NOMO-1 treated with DMSO at 0.1 percent for 48 hours (cell line): Measurements from ENCODE around the gene ACAA1.

Experiments used
- DNase-seq: peaks from one replicate; lab custom pipeline; 2025; ENCODE audit not compliant: unreplicated experiment; lab: John Stamatoyannopoulos, UW

The ACAA1 gene

GRCh38 chr3:38119821-38120692 lies 16.9 kb downstream of the ACAA1 start:
- DNase-seq: no peak

GRCh38 chr3:38119248-38119544 lies 17.7 kb downstream of the ACAA1 start:
- DNase-seq: no peak

GRCh38 chr3:38118421-38119247 lies 18.3 kb downstream of the ACAA1 start:
- no peak for DNase-seq

DNA sequence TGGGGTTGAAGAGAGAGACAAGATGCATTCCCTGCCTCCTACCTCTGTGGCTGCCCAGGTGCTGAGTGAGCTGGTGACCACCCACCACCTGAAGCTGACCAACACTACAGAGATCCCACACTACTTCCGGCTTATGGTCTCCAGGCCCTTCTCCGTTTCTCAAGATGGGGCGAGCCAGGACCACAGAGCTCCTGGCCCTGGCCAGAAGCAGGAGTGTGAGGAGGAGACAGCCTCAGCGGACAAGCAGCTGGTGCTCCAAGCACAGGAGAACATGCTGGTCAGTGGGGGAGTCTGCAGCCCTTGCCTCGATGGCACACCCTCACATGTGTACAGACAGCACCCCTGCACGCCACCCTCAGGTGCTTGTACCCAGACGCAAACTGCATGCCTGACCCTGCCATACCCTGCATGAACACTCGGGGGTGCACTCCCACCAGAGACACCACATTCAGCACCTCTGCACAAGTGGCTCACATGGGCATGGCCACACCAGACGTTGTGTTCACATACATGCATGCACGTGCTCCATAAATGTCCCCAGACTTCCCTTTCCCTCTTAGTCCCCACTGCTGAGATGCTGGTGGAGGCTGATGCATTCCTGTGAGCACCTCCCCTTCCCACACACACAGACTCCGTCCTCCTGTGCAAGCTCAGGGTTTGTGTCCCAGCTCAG lies 19.0 kb downstream of the ACAA1 start:
- DNase-seq: peak; percentile 54

DNA sequence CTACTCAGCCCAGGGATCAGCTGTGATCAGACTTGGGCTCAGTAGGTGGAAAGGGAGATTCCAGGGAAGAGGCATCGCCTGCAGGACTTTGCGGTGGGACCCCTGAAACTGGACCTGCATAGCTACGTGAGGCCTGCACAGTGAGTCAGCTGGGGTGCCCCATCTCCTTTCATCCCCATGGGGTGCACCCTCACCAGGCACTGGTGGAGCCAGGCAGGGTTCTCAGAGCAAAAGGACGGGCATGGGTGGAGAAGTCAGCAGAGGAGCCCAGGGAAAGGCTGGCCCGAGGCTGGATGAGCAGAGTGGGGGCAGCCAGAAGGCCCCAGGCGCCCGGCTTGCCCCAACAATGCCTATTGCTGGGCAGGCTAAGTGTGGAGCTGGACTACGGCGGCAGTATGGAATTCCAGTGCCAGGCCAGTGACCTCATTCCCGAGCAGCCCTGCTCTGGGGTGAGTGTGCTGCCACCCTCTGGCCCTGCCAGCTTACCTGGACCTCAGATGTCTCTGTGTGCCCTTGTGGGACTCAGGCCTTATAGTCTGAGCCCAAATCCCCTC lies 19.7 kb downstream of the ACAA1 start:
- no peak for DNase-seq

DNA sequence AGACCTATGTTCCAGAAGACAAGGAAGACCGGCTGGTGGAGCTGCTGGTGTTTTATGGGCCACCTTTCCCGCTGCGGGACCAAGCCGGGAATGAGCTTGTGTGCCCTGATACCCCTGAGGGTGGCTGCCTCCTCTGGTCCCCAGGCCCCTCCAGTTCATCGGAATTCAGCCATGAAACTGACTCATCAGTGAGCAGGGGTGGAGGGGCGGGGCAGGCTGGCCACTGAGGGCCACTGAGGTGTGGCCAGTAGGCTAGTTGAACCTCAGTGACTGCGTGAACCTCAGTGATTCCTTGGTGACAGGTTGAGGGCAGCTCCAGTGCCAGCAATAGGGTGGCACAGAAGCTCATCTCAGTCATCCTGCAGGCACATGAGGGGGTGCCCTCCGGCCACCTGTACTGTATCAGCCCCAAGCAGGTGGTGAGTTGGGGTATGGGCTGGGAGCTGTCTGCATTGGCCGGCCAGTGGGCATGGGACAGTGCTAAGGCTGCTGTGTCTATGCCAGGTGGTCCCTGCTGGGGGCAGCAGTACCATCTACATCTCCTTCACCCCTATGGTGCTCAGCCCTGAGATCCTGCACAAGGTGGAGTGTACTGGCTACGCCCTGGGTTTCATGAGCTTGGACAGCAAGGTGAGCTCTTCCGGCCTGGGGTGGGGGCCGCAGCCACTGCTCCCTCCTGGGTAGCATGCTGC lies 20.3 kb downstream of the ACAA1 start:
- DNase-seq: no peak

DNA sequence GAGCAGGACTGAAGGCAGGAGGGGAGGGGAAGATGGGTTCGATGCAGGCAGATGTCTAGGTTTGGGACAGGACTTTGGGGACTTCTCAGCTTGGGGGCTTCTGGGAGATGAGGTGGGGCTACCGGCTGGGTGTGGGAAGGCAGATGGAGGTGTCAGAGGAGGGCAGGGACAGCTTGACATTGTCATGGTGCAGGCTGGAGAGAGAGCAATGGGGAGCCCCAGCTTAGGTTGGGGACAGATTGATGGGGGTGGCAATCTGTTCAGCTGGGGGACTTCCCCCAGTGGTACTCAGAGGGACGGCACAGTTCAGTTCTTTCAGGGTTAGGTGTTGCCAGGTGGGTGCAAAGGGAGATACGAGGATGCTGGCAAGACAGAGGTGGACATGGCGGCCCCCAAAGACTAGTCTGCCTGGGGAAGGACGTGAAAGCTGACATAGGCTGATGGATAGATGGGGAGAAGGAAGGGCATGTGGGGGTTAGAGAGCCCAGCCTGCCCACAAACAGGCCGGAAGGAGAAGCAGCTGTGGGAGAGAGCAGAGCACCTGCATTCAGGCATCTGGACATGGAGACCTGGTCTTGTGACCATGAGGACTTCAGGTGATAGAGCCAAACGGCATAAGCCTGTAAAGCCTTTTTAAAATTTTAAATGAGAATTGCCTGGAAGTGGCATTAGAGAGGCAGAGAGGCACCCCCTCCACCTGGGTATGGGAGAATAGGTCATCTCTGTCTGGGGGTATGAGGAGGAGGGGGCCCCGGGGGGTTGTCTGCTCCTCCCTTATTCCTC lies 21.1 kb downstream of the ACAA1 start:
- no peak for DNase-seq

- DNase-seq: no peak
Measured at GRCh38 chr3:38114875-38115644, 21.9 kb downstream of the ACAA1 start.

- no peak for DNase-seq
Measured at GRCh38 chr3:38114052-38114874, 22.7 kb downstream of the ACAA1 start.

DNA sequence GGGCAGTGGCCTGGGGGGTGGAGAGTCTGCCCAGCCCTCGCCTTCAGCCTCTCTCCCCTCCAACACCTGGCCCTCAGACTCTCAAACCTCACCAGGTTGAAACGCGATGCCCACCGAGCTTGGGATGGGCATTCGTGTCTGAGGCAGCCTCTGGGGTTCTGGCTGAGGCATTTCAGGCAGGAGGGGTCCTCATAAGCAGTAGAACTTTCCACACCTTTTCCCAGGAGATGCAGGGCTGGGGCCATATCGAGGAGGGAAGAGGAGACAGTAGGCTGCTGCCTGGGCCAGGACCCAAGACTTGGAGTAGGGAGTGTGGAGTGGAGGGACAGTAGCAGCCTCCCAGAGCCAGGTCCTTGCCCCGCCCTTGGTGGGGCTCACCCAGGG lies 24.6 kb downstream of the ACAA1 start:
- DNase-seq: no peak

GRCh38 chr3:38111696-38112377 lies 25.1 kb downstream of the ACAA1 start:
- no peak for DNase-seq

DNA sequence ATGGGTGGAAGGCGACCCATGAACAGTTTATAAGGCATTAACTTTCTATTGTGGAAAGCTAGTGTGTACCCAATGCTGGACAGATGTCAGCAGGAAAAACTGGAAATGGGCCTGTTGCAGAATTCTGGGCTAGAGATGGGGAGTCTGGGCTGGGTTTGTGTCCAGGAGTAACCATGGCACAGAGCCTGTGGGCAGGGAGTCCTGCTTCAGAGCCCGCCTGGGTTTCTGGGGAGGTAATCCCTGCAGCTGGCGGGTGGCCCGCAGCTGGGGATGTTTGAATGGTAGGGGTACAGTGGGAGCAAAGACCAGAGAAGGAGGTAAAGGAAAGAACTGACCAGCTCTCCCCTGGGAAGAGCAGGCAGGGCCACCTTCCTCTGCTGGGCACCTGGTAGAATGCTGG lies 25.7 kb downstream of the ACAA1 start:
- DNase-seq: no peak

DNA sequence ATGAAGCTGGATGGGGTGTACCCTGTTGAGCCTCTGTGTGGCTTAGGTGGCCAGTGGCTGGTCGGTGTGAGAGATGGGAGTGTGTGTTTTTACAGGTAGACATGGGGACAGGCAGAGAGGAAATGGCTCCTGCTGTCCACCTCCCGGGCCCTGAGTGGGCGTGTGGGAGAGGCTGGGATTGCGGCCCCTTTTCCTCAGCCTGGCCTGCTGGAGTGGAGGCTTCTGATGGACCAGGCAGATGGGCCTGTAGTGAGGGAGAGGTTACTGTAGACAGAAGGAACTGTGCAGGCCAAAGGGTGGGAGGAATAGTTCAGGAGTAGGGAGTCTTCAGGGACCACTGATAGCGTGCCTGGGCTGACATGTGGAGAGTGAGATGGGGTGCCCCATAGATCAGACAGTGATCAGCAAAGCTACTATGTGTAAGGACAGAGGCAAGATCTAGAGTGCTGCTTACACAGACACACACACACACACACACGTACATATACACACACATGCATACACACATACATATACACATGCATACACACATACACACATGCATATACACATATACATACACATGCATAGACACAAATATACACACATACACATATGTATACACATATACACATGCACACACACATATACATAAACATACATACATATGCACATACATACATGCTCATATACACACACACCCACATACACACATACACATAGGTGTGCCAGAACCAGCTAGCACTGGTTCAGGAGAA lies 26.4 kb downstream of the ACAA1 start:
- DNase-seq: no peak

GRCh38 chr3:38109580-38110313 lies 27.2 kb downstream of the ACAA1 start:
- no peak for DNase-seq

DNA sequence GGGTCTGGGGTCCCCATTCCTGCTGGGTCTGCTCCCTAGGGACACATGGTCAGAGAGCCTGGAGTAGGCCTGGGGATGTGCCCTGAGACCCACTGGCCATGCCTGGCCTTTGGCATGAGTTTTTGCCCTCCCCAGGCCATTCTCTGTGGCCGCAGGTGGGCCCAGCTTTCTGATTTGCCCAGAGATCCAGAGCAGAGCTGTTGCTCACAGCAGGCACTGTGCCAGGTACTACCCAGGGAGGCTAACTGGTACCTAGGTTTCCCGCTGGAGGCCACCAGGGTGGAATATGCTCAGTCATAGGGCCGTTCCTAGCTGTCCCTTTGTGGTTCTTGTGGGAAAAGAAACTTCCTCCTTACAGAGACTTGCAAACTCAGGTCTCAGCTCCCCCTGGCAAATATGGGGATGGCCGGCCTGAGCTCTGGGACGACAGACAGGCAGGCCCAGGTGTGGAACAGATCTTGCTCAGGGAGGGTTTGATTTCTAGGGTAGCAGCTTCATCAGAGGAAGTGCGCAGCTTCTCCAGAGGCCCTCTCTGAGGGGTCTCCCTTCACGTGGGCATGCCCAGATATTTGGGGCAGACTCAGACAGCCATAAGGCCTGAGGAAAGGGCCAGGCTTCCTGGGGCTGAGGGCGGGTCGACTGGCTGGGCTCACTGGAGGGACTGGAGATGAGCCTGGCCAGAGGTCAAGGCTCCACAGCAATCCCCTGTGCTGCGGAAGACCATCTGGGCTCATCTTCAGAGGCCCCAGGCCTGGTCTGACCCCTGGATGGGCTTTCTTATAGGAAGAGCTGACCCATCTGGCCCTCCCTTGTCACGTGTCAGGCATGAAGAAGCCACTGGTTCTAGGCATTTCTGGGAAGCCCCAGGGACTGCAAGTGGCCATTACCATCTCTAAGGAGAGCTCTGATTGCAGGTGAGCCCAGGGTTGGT lies 28.0 kb downstream of the ACAA1 start:
- DNase-seq: peak; percentile 55
